Caco-2 (cell line): Measurements from ENCODE around the gene CCDC158. TPM values are rescaled to one million over a fixed set of nuclear protein-coding genes. Genes with fewer than 3 reads are reported as not detected.
"Not testable (repeated sequence)": the region's sequence is repeated elsewhere in the genome, so short reads cannot be mapped to it uniquely, and the experiment has no call there.

ENCODE experiments used
- BruUV-seq: library from RNA; stranded (reverse); fragments of 400-500 nt; replicated peaks from 2 replicates; lab custom pipeline; 2021; lab: Mats Ljungman, UMichigan
- CTCF ChIA-PET: fragments of 300-600 bp; sonication (Branson Sonifier 250); formaldehyde crosslinking; loops from one replicate; lab custom pipeline; 2022; ENCODE audit warnings: antibody characterized with exemption; lab: Charles Lee
- POLR2A ChIA-PET: fragments of 300-600 bp; sonication (Branson Sonifier 250); formaldehyde crosslinking; loops from one replicate; lab custom pipeline; 2022; ENCODE audit warnings: antibody characterized with exemption; lab: Charles Lee
- DNase-seq, 2 experiments: peaks; one replicate each; pipeline versions ENCODE4 v3.0.0 to v3.0.0-alpha.2; 2020 to 2022
- H3K27me3 ChIP-seq: replicated peaks from 2 replicates; pipeline ENCODE4 v1.6.0; 2011; ENCODE audit warnings: low read length; ENCODE audit not compliant: control insufficient read depth, insufficient read depth
- H3K36me3 ChIP-seq: 2 replicates; pipeline ENCODE4 v1.5.1; 2011; ENCODE audit warnings: low read length; ENCODE audit not compliant: control insufficient read depth, insufficient read depth
- H3K4me1 ChIP-seq: fragments of 250-450 bp; sonication (Bioruptor Pico); 2 replicates; pipeline ENCODE4 v1.5.1; 2020; ENCODE audit warnings: mild to moderate bottlenecking
- H3K4me3 ChIP-seq: 2 replicates; pipeline ENCODE4 v1.5.1; 2011; ENCODE audit warnings: low read depth, mild to moderate bottlenecking, control low read depth, low read length
- H3K9me3 ChIP-seq: fragments of 250-450 bp; sonication (Bioruptor Pico); 2 replicates; pipeline ENCODE4 v1.5.1; 2020; ENCODE audit warnings: mild to moderate bottlenecking, moderate library complexity
- H3K27ac Mint-ChIP-seq: one replicate; pipeline ENCODE4 v1.8.0; 2022; ENCODE audit warnings: mixed read lengths; ENCODE audit not compliant: unreplicated experiment
- H3K27me3 Mint-ChIP-seq: one replicate; pipeline ENCODE4 v1.8.0; 2022; ENCODE audit warnings: mixed read lengths; ENCODE audit not compliant: insufficient read depth, unreplicated experiment
- H3K36me3 Mint-ChIP-seq: one replicate; pipeline ENCODE4 v1.8.0; 2022; ENCODE audit warnings: mild to moderate bottlenecking, mixed read lengths; ENCODE audit not compliant: insufficient read depth, unreplicated experiment
- H3K4me1 Mint-ChIP-seq: one replicate; pipeline ENCODE4 v1.8.0; 2022; ENCODE audit warnings: low read depth, mixed read lengths; ENCODE audit not compliant: unreplicated experiment
- H3K4me3 Mint-ChIP-seq: one replicate; pipeline ENCODE4 v1.8.0; 2022; ENCODE audit warnings: mild to moderate bottlenecking, moderate library complexity, mixed read lengths; ENCODE audit not compliant: unreplicated experiment
- H3K9me3 Mint-ChIP-seq: one replicate; pipeline ENCODE4 v1.8.0; 2022; ENCODE audit warnings: mixed read lengths; ENCODE audit not compliant: unreplicated experiment
- intact Hi-C: fragments of 100-400 bp; cut with micrococcal nuclease; formaldehyde crosslinking; loops from one replicate; pipeline ENCODE4 v1.10.0; 2022; ENCODE audit not compliant: unreplicated experiment
- total RNA-seq: library from RNA; stranded (reverse); gene quantifications from 2 replicates; pipeline ENCODE4 v1.2.3, GENCODE V29; 2022
- TF ChIP-seq, protein P1 (sequence below), 2 experiments: fragments of 200-600 bp in 1 of 2; IDR thresholded peaks; 1 replicate in 1 of 2; 2 replicates in 1 of 2; pipeline versions ENCODE4 v1.5.1 to v1.8.0; 2011 to 2022; ENCODE audit warnings: antibody characterized with exemption in 1 of 2, control low read depth in 1 of 2, inconsistent platforms in 1 of 2, low read depth in 1 of 2, low read length in 1 of 2, mild to moderate bottlenecking in 1 of 2, moderate library complexity in 1 of 2; ENCODE audit not compliant: insufficient read depth in 1 of 2, severe bottlenecking in 1 of 2, unreplicated experiment in 1 of 2

Gene CCDC158
- total RNA-seq, 1 experiment from 2014 or later = 0.39 TPM

DNA sequence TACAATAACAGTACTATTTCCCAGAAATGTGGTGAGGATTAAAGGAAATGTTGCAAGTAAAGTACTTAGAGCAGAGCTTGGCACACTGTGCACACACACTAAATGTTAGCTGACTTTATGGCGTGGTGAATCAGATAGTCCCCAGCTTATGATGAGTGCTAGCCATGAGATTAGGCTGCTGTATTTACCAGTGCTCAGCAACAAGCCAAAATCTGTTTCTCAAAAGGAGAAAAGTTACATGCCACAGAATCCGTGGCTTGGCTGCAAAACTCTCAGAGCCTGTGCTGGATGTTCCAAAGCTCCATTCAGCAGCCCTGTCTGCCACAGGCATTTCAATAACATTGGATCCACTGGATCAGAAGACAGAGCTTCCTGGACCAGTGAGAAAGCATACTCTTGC, 127.2 kb downstream of the CCDC158 start:
- Mint-ChIP-seq H3K27me3 (no peaks in the 10 kb centered on the region), H3K9me3 (no peaks in the 10 kb centered on the region), H3K4me3 (no peak overlapping the region), H3K4me1 (peaks cover 7% of the 10 kb centered on the region), H3K36me3 (no peaks in the 10 kb centered on the region), H3K27ac (no peak overlapping the region)
- H3K4me3 ChIP-seq = no peak overlapping the region
- TF ChIP-seq, protein P1, sequence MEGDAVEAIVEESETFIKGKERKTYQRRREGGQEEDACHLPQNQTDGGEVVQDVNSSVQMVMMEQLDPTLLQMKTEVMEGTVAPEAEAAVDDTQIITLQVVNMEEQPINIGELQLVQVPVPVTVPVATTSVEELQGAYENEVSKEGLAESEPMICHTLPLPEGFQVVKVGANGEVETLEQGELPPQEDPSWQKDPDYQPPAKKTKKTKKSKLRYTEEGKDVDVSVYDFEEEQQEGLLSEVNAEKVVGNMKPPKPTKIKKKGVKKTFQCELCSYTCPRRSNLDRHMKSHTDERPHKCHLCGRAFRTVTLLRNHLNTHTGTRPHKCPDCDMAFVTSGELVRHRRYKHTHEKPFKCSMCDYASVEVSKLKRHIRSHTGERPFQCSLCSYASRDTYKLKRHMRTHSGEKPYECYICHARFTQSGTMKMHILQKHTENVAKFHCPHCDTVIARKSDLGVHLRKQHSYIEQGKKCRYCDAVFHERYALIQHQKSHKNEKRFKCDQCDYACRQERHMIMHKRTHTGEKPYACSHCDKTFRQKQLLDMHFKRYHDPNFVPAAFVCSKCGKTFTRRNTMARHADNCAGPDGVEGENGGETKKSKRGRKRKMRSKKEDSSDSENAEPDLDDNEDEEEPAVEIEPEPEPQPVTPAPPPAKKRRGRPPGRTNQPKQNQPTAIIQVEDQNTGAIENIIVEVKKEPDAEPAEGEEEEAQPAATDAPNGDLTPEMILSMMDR (IDR thresholded peaks at IDR 0.05; ENCODE audit: insufficient read depth in 1 of 2, low read depth in 1 of 2, low read length in 1 of 2, severe bottlenecking in 1 of 2, unreplicated experiment in 1 of 2) = no peak
- intact Hi-C loops = no loop called here
- no peaks in the 10 kb centered on the region for H3K4me1 ChIP-seq
- no peak for DNase-seq
- CTCF ChIA-PET = no interaction called here
- peaks cover 7% of the 10 kb centered on the region for H3K9me3 ChIP-seq
- H3K27me3 ChIP-seq = no peaks in the 10 kb centered on the region
- no peaks in the 10 kb centered on the region for H3K36me3 ChIP-seq
- BruUV-seq = no TSS peak
- POLR2A ChIA-PET = no interaction called here

DNA sequence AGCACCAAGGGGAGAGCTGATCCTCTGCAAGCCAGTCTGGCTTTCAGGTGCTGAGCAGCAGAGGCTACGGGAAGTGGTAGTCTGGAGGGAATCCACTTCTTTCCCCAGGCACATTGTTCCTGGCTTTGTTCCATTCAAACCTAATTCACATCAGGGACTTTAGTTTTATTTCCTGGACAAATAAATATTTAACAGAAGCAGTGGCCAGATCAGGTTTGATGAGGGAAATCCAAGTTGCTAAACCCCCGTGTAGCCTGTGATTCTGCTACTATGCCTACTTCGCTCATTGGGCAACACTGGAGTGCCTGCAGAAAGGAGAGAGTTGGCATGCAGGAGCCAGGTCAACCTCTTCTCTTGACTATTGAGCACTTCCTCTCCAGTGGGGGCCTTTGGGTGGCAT, 128.2 kb downstream of the CCDC158 start:
- intact Hi-C loops = no loop called here
- Mint-ChIP-seq H3K36me3 (no peaks in the 10 kb centered on the region), H3K27me3 (no peaks in the 10 kb centered on the region), H3K9me3 (no peaks in the 10 kb centered on the region), H3K4me3 (no peak overlapping the region), H3K27ac (no peak overlapping the region), H3K4me1 (peaks cover 7% of the 10 kb centered on the region)
- H3K9me3 ChIP-seq = no peaks in the 10 kb centered on the region; the same call in 1 of the 2 replicates
- H3K4me3 ChIP-seq = no peak overlapping the region
- H3K36me3 ChIP-seq = no peaks in the 10 kb centered on the region
- TF ChIP-seq, protein P1 (IDR thresholded peaks at IDR 0.05; ENCODE audit: insufficient read depth in 1 of 2, low read depth in 1 of 2, low read length in 1 of 2, severe bottlenecking in 1 of 2, unreplicated experiment in 1 of 2) = no peak
- CTCF ChIA-PET = no interaction called here
- DNase-seq = no peak
- H3K4me1 ChIP-seq = no peaks in the 10 kb centered on the region
- no TSS peak for BruUV-seq
- POLR2A ChIA-PET = no interaction called here
- H3K27me3 ChIP-seq = no peaks in the 10 kb centered on the region

DNA sequence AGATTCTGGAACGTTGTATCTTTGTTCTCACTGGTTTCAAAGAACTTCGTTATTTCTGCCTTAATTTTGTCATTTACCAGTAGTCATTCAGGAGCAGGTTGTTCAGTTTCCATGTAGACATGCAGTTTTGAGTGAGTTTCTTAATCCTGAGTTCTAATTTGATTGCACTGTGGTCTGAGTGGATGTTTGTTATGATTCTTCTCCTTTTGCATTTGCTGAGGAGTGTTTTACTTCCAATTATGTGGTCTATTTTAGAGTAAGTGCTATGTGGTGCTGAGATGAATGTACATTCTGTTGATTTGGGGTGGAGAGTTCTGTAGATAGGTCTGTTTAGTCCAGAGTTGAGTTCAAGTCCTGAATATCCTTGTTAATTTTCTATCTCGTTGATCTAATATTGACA, 133.1 kb downstream of the CCDC158 start:
- H3K36me3 Mint-ChIP-seq, H3K9me3 ChIP-seq, H3K4me1 Mint-ChIP-seq, BruUV-seq, H3K27ac Mint-ChIP-seq, H3K27me3 ChIP-seq, CTCF ChIA-PET, H3K4me3 Mint-ChIP-seq, DNase-seq, H3K4me3 ChIP-seq, H3K4me1 ChIP-seq, intact Hi-C loops, H3K27me3 Mint-ChIP-seq, POLR2A ChIA-PET, H3K36me3 ChIP-seq: not testable (repeated sequence)
- H3K9me3 Mint-ChIP-seq = peaks cover 15% of the 10 kb centered on the region

DNA sequence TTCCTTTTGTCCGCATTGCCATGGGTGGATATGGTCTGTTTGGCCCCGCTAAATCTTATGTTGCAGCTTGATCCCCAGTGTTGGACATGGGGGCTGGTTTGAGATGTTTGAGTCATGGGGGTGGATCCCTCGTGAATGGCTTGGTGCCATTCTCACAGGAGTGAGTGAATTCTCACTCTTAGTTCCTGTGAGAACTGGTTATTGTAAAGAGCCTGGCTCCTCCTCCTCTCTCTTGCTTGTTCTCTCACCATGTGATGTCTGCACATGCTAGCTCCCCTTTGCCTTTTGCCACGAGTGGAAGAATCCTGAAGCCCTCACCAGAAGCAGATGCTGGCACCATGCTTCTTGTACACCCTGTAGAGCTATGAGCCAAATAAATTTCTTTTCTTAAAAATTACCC, 137.0 kb downstream of the CCDC158 start:
- BruUV-seq = no TSS peak
- CTCF ChIA-PET = no interaction called here
- no peaks in the 10 kb centered on the region for H3K27me3 ChIP-seq
- no peak overlapping the region for H3K4me3 ChIP-seq
- Mint-ChIP-seq H3K4me1 (no peaks in the 10 kb centered on the region), H3K36me3 (no peaks in the 10 kb centered on the region), H3K4me3 (no peak overlapping the region), H3K9me3 (peaks cover 15% of the 10 kb centered on the region), H3K27me3 (no peaks in the 10 kb centered on the region), H3K27ac (no peak overlapping the region)
- intact Hi-C loops = no loop called here
- POLR2A ChIA-PET = no interaction called here
- TF ChIP-seq, protein P1 (IDR thresholded peaks at IDR 0.05; ENCODE audit: insufficient read depth in 1 of 2, low read depth in 1 of 2, low read length in 1 of 2, severe bottlenecking in 1 of 2, unreplicated experiment in 1 of 2) = no peak
- H3K4me1 ChIP-seq = no peaks in the 10 kb centered on the region; the same call in 1 of the 2 replicates
- no peaks in the 10 kb centered on the region for H3K36me3 ChIP-seq
- no peak for DNase-seq
- no peaks in the 10 kb centered on the region for H3K9me3 ChIP-seq
